Colonic mucosa (tissue), 4 donors: ENCODE measurements around the gene RAB35. TPM values are rescaled to one million over a fixed set of nuclear protein-coding genes. Genes with fewer than 3 reads are reported as not detected.

Experiments used
- DNase-seq: peaks from one replicate; pipeline ENCODE4 v3.0.0-alpha.2; 2020
- H3K27ac ChIP-seq: fragments of 200-600 bp; one replicate; pipeline ENCODE4 v1.8.0; 2021
- H3K27me3 ChIP-seq: fragments of 200-600 bp; one replicate; pipeline ENCODE4 v1.8.0; 2021
- H3K36me3 ChIP-seq: fragments of 200-600 bp; one replicate; pipeline ENCODE4 v1.8.0; 2021
- H3K4me1 ChIP-seq: fragments of 200-600 bp; one replicate; pipeline ENCODE4 v1.8.0; 2021; ENCODE audit warnings: mild to moderate bottlenecking
- H3K4me3 ChIP-seq: fragments of 200-600 bp; one replicate; pipeline ENCODE4 v1.8.0; 2021
- H3K9ac ChIP-seq, 2 donors: one replicate each; pipeline ENCODE4 v1.7.0; 2013; ENCODE audit warnings: control low read depth in 2 of 2, low read depth in 2 of 2, low read length in 2 of 2
- H3K9me3 ChIP-seq: fragments of 200-600 bp; one replicate; pipeline ENCODE4 v1.8.0; 2021
- CTCF ChIP-seq: fragments of 200-600 bp; IDR thresholded peaks from one replicate; pipeline ENCODE4 v1.8.0; 2022; ENCODE audit warnings: antibody characterized with exemption, mild to moderate bottlenecking
- intact Hi-C: fragments of 100-400 bp; cut with DNase I; formaldehyde crosslinking; loops from one replicate; pipeline ENCODE4 v1.14.1; 2022
- total RNA-seq, 2 donors: library from RNA; stranded (reverse); fragmentation: NEBNext Ultra II Directional in 1 of 2; extraction: Animal tissue kit (Norgen Biotek cat#: 25700) in 1 of 2; gene quantifications; one replicate each; pipeline ENCODE4 v1.2.1, GENCODE V29; 2021
- donor health status: healthy.
- donor health status: DM: no; HTN: no; CAD: no.
- donor health status: DM: no; HTN: no; CAD: no.

The RAB35 gene
- total RNA-seq, 2 donors from 2014 or later = 46.4 to 61.9 TPM

- peaks cover 8% of the 10 kb centered on the region for H3K4me1 ChIP-seq
- H3K4me3 ChIP-seq = peak overlapping the region; percentile 91
- H3K9me3 ChIP-seq = no peaks in the 10 kb centered on the region
- TF ChIP-seq CTCF = no peak
- peak overlapping the region; percentile 11 for H3K27ac ChIP-seq
- no peaks in the 10 kb centered on the region for H3K27me3 ChIP-seq
- peak overlapping the region; percentile 73 to 80 for H3K9ac ChIP-seq
- H3K36me3 ChIP-seq = no peaks in the 10 kb centered on the region
- DNase-seq = peak; percentile 44
- intact Hi-C loops = no loop called here
Observed at GRCh38 chr12:120115692-120116440, 687 bp downstream of the RAB35 start.

GRCh38 chr12:120115066-120115465, 1.5 kb downstream of the RAB35 start:
- Histone ChIP-seq H3K4me1 (peaks cover 8% of the 10 kb centered on the region), H3K36me3 (no peaks in the 10 kb centered on the region), H3K4me3 (peak overlapping the region; percentile 91), H3K9ac (peak overlapping the region in 1 of 2 donors; percentile 80), H3K27ac (no peak overlapping the region), H3K9me3 (no peaks in the 10 kb centered on the region), H3K27me3 (no peaks in the 10 kb centered on the region)
- no peak for DNase-seq
- intact Hi-C loops = no loop called here
- TF ChIP-seq CTCF = no peak

DNA sequence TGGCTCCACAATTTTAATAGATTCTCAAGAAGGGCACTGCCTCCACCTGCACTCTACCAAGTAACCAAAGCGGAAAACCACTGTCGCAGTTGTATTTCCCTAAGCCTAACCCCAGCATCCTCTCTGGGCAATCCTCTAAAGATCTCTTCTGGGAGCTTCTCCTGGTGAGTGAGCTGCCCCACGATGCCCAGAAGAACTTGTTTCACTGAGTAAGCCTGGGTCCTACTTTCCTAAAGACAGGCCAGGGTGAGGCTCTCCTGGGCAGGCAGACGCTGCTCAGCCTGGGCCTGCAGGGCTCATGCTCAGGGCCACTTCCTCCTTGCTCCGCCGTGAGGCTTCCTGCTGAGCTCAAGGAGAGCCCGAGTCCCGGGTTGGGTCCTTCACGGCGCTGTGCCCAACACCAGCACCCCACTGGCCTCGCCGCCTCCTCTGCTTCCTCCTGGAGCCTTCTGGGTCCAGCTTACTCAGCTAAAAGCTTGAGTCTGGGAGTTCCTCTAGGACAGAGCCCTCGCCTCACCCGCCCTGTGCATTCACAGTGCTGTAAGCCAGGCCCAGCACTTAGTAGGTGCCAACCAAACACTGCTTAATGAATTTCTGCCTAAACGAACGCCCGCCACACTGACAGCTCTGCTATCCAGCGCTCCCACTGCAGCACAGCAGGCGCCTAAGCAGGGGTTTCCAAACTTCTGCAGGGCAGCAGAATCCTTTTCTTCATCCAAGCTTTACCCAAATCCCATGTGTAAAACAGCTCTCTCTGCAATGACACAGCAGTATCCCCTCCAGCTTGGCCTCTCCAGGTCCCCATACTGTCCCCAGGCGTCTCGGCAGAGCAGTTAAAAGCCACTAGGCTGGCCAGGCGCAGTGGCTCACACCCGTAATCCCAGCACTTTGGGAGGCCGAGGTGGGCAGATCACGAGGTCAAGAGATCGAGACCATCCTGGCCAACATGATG, 5.7 kb downstream of the RAB35 start:
- no peak for DNase-seq
- no peak overlapping the region for H3K4me3 ChIP-seq
- H3K9ac ChIP-seq = no peak overlapping the region
- peaks cover 4% of the 10 kb centered on the region for H3K4me1 ChIP-seq
- H3K27me3 ChIP-seq = no peaks in the 10 kb centered on the region
- H3K9me3 ChIP-seq = no peaks in the 10 kb centered on the region
- TF ChIP-seq CTCF = no peak
- peak overlapping the region; percentile 22 for H3K27ac ChIP-seq
- H3K36me3 ChIP-seq = no peaks in the 10 kb centered on the region
- intact Hi-C loops = no loop called here

- Histone ChIP-seq H3K27me3 (no peaks in the 10 kb centered on the region), H3K9me3 (no peaks in the 10 kb centered on the region), H3K27ac (no peak overlapping the region), H3K36me3 (no peaks in the 10 kb centered on the region), H3K4me3 (no peak overlapping the region), H3K4me1 (no peaks in the 10 kb centered on the region), H3K9ac (no peak overlapping the region)
- DNase-seq = no peak
- intact Hi-C loops = no loop called here
- no peak for TF ChIP-seq CTCF
Observed at GRCh38 chr12:120109570-120110267, 6.8 kb downstream of the RAB35 start.

- H3K4me3 ChIP-seq = no peak overlapping the region
- no peaks in the 10 kb centered on the region for H3K4me1 ChIP-seq
- no peaks in the 10 kb centered on the region for H3K27me3 ChIP-seq
- H3K9ac ChIP-seq = no peak overlapping the region
- H3K27ac ChIP-seq = no peak overlapping the region
- TF ChIP-seq CTCF = no peak
- DNase-seq = no peak
- H3K36me3 ChIP-seq = peaks cover 16% of the 10 kb centered on the region
- intact Hi-C loops = no loop called here
- no peaks in the 10 kb centered on the region for H3K9me3 ChIP-seq
Observed at GRCh38 chr12:120106151-120106550, 10.4 kb downstream of the RAB35 start.
